Right lobe of liver (tissue), 6 donors: Measurements from ENCODE around the gene MACO1. TPM values are rescaled to one million over a fixed set of nuclear protein-coding genes. Genes with fewer than 3 reads are reported as not detected.
A peak's percentile ranks its signal among the peaks of the same experiment; 100 is the strongest.

Experiments used
- ATAC-seq, 4 donors: fragments of 200-7000 bp; cut with Tn5 transposase; one replicate each; pipeline ENCODE4 v1.9.1; 2020; ENCODE audit warnings: mild to moderate bottlenecking in 4 of 4, moderate library complexity in 4 of 4
- DNase-seq, 3 donors: peaks; one replicate each; pipeline ENCODE4 v3.0.0-alpha.2; 2020
- H3K27ac ChIP-seq, 3 donors: fragments of 200-600 bp; one replicate each; pipeline ENCODE4 v1.8.0; 2022
- H3K27me3 ChIP-seq, 2 donors: fragments of 200-600 bp; one replicate each; pipeline ENCODE4 v1.8.0; 2022
- H3K36me3 ChIP-seq, 4 donors: fragments of 200-600 bp; sonication (generic) in 1 of 4; one replicate each; pipeline versions ENCODE4 v1.5.1 to v1.8.0; 2017 to 2022; ENCODE audit warnings: control low read depth in 1 of 4
- H3K4me1 ChIP-seq, 4 donors: fragments of 200-600 bp; sonication (generic) in 1 of 4; one replicate each; pipeline versions ENCODE4 v1.5.1 to v1.8.0; 2017 to 2022; ENCODE audit warnings: control low read depth in 1 of 4
- H3K4me3 ChIP-seq, 3 donors: fragments of 200-600 bp; one replicate each; pipeline ENCODE4 v1.8.0; 2022
- H3K9me3 ChIP-seq, 4 donors: fragments of 200-600 bp; sonication (generic) in 1 of 4; one replicate each; pipeline versions ENCODE4 v1.5.1 to v1.8.0; 2017 to 2022; ENCODE audit warnings: control low read depth in 1 of 4
- CTCF ChIP-seq, 4 donors: fragments of 200-600 bp in 3 of 4; fragments of 450-650 bp in 1 of 4; IDR thresholded peaks; one replicate each; pipeline versions ENCODE4 v1.5.1 to v1.8.0; 2016 to 2022; ENCODE audit warnings: antibody characterized with exemption in 4 of 4, mild to moderate bottlenecking in 2 of 4
- POLR2A ChIP-seq: fragments of 450-650 bp; IDR thresholded peaks from one replicate; pipeline ENCODE4 v1.6.1; 2017; ENCODE audit warnings: antibody characterized with exemption, mild to moderate bottlenecking
- WGBS: methylation state at CpG from one replicate; pipeline ENCODE4 v1.1.6; 2018; ENCODE audit warnings: low coverage, low lambda C conversion rate; ENCODE audit not compliant: insufficient coverage; ENCODE audit errors: missing lambda C conversion rate; 5-methylcytosine and 5-hydroxymethylcytosine counted together
- intact Hi-C, 2 donors: fragments of 100-400 bp; cut with DNase I; formaldehyde crosslinking; loops; one replicate each; pipeline versions ENCODE4 v1.11.2 to v1.14.1; 2022
- total RNA-seq, 6 experiments: library from RNA; depleted of rRNA in 2 of 6; stranded (reverse); fragments of >200 nt in 2 of 6; fragmentation: NEBNext Ultra II Directional in 3 of 6; extraction: Animal tissue kit (Norgen Biotek cat#: 25700) in 3 of 6; gene quantifications; one replicate each; pipeline versions ENCODE4 v1.1.0 to v1.2.4, GENCODE V29; 2016 to 2023
- donor health status: DM: no; HTN: yes; CAD: no.
- donor health status: DM: no; HTN: no; CAD: no.
- donor health status: DM: no; HTN: no; CAD: no.
- donor health status: DM: no; HTN: yes; CAD: no.
- donor health status: DM: no; HTN: yes; CAD: no.

Gene MACO1
- total RNA-seq, 6 experiments from 2014 or later: 23.2 to 32.9 (median 27.2) TPM

- no peak for ATAC-seq
- intact Hi-C loops: no loop called here
- WGBS: 38% methylated on average over 2 of the region's 2 CpGs
- H3K27ac ChIP-seq: no peak overlapping the region
- peaks cover 0 to 49% (median 17%) of the 10 kb centered on the region in 4 donors for H3K4me1 ChIP-seq
- no peak overlapping the region for H3K4me3 ChIP-seq
- no peak for TF ChIP-seq CTCF (IDR thresholded peaks at IDR 0.05)
- TF ChIP-seq POLR2A: no peak
- H3K27me3 ChIP-seq: no peaks in the 10 kb centered on the region
- DNase-seq: no peak
- peaks cover 0 to 3% (median 0%) of the 10 kb centered on the region in 4 donors for H3K36me3 ChIP-seq
- H3K9me3 ChIP-seq: no peaks in the 10 kb centered on the region
Observed at GRCh38 chr1:25461849-25462248, 31.2 kb downstream of the MACO1 start.

GRCh38 chr1:25462732-25463131 lies 32.0 kb downstream of the MACO1 start:
- H3K36me3 ChIP-seq: peaks cover 0 to 3% (median 0%) of the 10 kb centered on the region in 4 donors
- no peak for DNase-seq
- intact Hi-C loops: no loop called here
- no peaks in the 10 kb centered on the region for H3K27me3 ChIP-seq
- no peak overlapping the region for H3K4me3 ChIP-seq
- H3K27ac ChIP-seq: no peak overlapping the region
- H3K9me3 ChIP-seq: no peaks in the 10 kb centered on the region
- 68% methylated on average over 5 of the region's 5 CpGs for WGBS
- ATAC-seq: no peak
- peaks cover 0 to 50% (median 13%) of the 10 kb centered on the region in 4 donors for H3K4me1 ChIP-seq
- no peak for TF ChIP-seq POLR2A
- TF ChIP-seq CTCF (IDR thresholded peaks at IDR 0.05): no peak

- Histone ChIP-seq H3K36me3 (no peaks in the 10 kb centered on the region), H3K27me3 (no peaks in the 10 kb centered on the region), H3K4me3 (no peak overlapping the region), H3K4me1 (peaks cover 0 to 14% (median 0%) of the 10 kb centered on the region in 4 donors), H3K9me3 (no peaks in the 10 kb centered on the region), H3K27ac (no peak overlapping the region)
- intact Hi-C loops: no loop called here
- no peak for TF ChIP-seq POLR2A
- no peak for TF ChIP-seq CTCF (IDR thresholded peaks at IDR 0.05)
- 71% methylated on average over 4 of the region's 4 CpGs for whole genome bisulfite sequencing
- no peak for DNase-seq
- no peak for ATAC-seq
Observed at GRCh38 chr1:25467193-25467592, 36.5 kb downstream of the MACO1 start.

GRCh38 chr1:25467616-25468015 lies 36.9 kb downstream of the MACO1 start:
- Histone ChIP-seq H3K27me3 (no peaks in the 10 kb centered on the region), H3K27ac (no peak overlapping the region), H3K36me3 (no peaks in the 10 kb centered on the region), H3K9me3 (no peaks in the 10 kb centered on the region), H3K4me1 (peaks cover 0 to 16% (median 0%) of the 10 kb centered on the region in 4 donors), H3K4me3 (no peak overlapping the region)
- intact Hi-C loops: no loop called here
- ATAC-seq (no peak), DNase-seq (no peak)
- TF ChIP-seq POLR2A: no peak
- TF ChIP-seq CTCF (IDR thresholded peaks at IDR 0.05): no peak
- 61% methylated on average over 1 of the region's 1 CpG for WGBS

- DNase-seq: no peak
- Histone ChIP-seq H3K27me3 (no peaks in the 10 kb centered on the region), H3K9me3 (no peaks in the 10 kb centered on the region), H3K27ac (no peak overlapping the region), H3K4me3 (no peak overlapping the region), H3K4me1 (peaks cover 0 to 16% (median 0%) of the 10 kb centered on the region in 4 donors), H3K36me3 (no peaks in the 10 kb centered on the region)
- intact Hi-C loops: no loop called here
- TF ChIP-seq CTCF (IDR thresholded peaks at IDR 0.05) (no peak), POLR2A (no peak)
- peak in 1 of 4 donors; percentile 19 for ATAC-seq
Observed at GRCh38 chr1:25468033-25468432, 37.3 kb downstream of the MACO1 start.
